ENCODE measurements around the gene NAA38. TPM values are rescaled to one million over a fixed set of nuclear protein-coding genes. Genes with fewer than 3 reads are reported as not detected.

The NAA38 gene
- polyA plus RNA-seq, 1 donor (not counting 4 experiments of a cell fraction or from before 2014, with no cell fraction given) = 70.9 TPM

DNA sequence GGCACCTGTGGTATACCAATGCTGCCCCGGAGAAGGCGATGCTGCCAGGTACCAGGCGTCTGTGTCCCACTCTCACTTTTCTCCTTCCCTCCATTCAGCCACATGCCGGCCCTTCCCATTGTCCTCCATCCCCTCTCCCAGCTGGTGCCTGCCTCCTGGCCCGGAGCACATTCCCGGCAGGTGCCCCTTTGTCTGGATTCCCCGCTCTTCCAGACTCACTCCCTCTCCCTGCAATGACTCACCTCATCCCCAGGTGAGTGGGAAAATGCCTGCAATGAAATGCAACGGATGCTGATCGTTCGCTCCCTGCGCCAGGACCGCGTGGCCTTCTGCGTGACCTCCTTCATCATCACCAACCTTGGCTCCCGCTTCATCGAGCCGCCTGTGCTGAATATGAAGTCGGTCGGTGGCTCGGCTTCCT lies 33.8 kb downstream of the NAA38 start:
- DNase-seq (ENCODE audit: low read depth, low spot score) = no peak
- FAIRE-seq = no peak
- no peaks in the 10 kb centered on the region for H3K9me1 ChIP-seq (ENCODE audit: control insufficient read depth, extremely low read depth, insufficient read depth, low read length)
- no peaks in the 10 kb centered on the region for H4K20me1 ChIP-seq (ENCODE audit: control insufficient read depth, extremely low read depth, insufficient read depth, low read length)
- no peaks in the 10 kb centered on the region for H3K9me3 ChIP-seq (ENCODE audit: control insufficient read depth, low read depth, low read length)
- H3K79me2 ChIP-seq (ENCODE audit: control insufficient read depth, insufficient read depth, low read length) = no peaks in the 10 kb centered on the region
- H3K9ac ChIP-seq (ENCODE audit: control insufficient read depth, extremely low read depth, insufficient read depth, low read length) = no peak overlapping the region
- no peak overlapping the region for H3K4me2 ChIP-seq (ENCODE audit: control insufficient read depth, extremely low read depth, insufficient read depth, low read depth, low read length)
- H3K4me3 ChIP-seq (ENCODE audit: control insufficient read depth in 2 of 3, extremely low read depth in 1 of 3, insufficient read depth in 2 of 3, low read depth in 1 of 3, low read length in 3 of 3) = no peak overlapping the region
- no peak overlapping the region for H2AFZ ChIP-seq (ENCODE audit: control insufficient read depth, low read length)
- H3K27ac ChIP-seq (ENCODE audit: control insufficient read depth, insufficient read depth, low read length) = no peak overlapping the region
- dilution Hi-C loops (cut with MboI; ENCODE audit: extremely low pct_ligation_motif_present, low sequenced_read_pairs) = no loop called here
- peaks cover 4% of the 10 kb centered on the region for H3K4me1 ChIP-seq (ENCODE audit: control insufficient read depth, extremely low read depth, insufficient read depth, low read length)
- no peak for TF ChIP-seq EZH2 (IDR thresholded peaks at IDR 0.05; ENCODE audit: low read length)
- TF ChIP-seq, protein P1, sequence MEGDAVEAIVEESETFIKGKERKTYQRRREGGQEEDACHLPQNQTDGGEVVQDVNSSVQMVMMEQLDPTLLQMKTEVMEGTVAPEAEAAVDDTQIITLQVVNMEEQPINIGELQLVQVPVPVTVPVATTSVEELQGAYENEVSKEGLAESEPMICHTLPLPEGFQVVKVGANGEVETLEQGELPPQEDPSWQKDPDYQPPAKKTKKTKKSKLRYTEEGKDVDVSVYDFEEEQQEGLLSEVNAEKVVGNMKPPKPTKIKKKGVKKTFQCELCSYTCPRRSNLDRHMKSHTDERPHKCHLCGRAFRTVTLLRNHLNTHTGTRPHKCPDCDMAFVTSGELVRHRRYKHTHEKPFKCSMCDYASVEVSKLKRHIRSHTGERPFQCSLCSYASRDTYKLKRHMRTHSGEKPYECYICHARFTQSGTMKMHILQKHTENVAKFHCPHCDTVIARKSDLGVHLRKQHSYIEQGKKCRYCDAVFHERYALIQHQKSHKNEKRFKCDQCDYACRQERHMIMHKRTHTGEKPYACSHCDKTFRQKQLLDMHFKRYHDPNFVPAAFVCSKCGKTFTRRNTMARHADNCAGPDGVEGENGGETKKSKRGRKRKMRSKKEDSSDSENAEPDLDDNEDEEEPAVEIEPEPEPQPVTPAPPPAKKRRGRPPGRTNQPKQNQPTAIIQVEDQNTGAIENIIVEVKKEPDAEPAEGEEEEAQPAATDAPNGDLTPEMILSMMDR (optimal IDR thresholded peaks at IDR 0.05 in 1 of 3, IDR thresholded peaks at IDR 0.05 in 1 of 3, conservative IDR thresholded peaks at IDR 0.05 in 1 of 3; ENCODE audit: extremely low read depth in 1 of 3, insufficient read depth in 2 of 3, low read length in 3 of 3) = no peak
- peaks cover 5% of the 10 kb centered on the region for H3K27me3 ChIP-seq (ENCODE audit: control insufficient read depth, extremely low read depth, insufficient read depth, low read length)
- no peaks in the 10 kb centered on the region for H3K36me3 ChIP-seq (ENCODE audit: control insufficient read depth in 2 of 2, extremely low read depth in 1 of 2, insufficient read depth in 2 of 2, low read length in 2 of 2)

DNA sequence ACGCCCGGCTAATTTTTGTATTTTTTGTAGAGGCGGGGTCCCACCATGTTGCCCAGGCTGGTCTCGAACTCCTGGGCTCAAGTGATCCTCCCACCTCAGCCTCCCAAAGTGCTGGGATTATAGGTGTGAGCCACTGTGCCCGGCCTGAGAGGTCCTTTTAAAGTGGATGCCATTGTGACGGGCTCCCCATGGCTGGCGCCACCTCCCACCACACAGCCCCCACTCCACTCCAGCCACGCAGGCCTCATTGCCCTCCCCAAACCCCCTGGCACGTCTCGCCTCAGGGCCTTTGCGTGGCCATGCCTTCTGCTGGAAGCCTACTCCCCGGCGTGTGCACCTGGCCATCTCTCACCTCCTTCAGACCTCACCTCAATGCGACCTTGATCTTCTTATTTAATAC lies 35.2 kb downstream of the NAA38 start:
- H4K20me1 ChIP-seq (ENCODE audit: control insufficient read depth, extremely low read depth, insufficient read depth, low read length) = no peaks in the 10 kb centered on the region
- H3K9me1 ChIP-seq (ENCODE audit: control insufficient read depth, extremely low read depth, insufficient read depth, low read length) = no peaks in the 10 kb centered on the region
- H3K4me3 ChIP-seq (ENCODE audit: control insufficient read depth in 2 of 3, extremely low read depth in 1 of 3, insufficient read depth in 2 of 3, low read depth in 1 of 3, low read length in 3 of 3) = no peak overlapping the region
- H2AFZ ChIP-seq (ENCODE audit: control insufficient read depth, low read length) = no peak overlapping the region
- no peaks in the 10 kb centered on the region for H3K79me2 ChIP-seq (ENCODE audit: control insufficient read depth, insufficient read depth, low read length)
- dilution Hi-C loops (cut with MboI; ENCODE audit: extremely low pct_ligation_motif_present, low sequenced_read_pairs) = no loop called here
- H3K27ac ChIP-seq (ENCODE audit: control insufficient read depth, insufficient read depth, low read length) = no peak overlapping the region
- no peaks in the 10 kb centered on the region for H3K9me3 ChIP-seq (ENCODE audit: control insufficient read depth, low read depth, low read length)
- TF ChIP-seq, protein P1 (optimal IDR thresholded peaks at IDR 0.05 in 1 of 3, IDR thresholded peaks at IDR 0.05 in 1 of 3, conservative IDR thresholded peaks at IDR 0.05 in 1 of 3; ENCODE audit: extremely low read depth in 1 of 3, insufficient read depth in 2 of 3, low read length in 3 of 3) = no peak
- no peak for TF ChIP-seq EZH2 (IDR thresholded peaks at IDR 0.05; ENCODE audit: low read length)
- H3K4me2 ChIP-seq (ENCODE audit: control insufficient read depth, extremely low read depth, insufficient read depth, low read depth, low read length) = no peak overlapping the region
- no peak overlapping the region for H3K9ac ChIP-seq (ENCODE audit: control insufficient read depth, extremely low read depth, insufficient read depth, low read length)
- FAIRE-seq (no peak), DNase-seq (ENCODE audit: low read depth, low spot score) (no peak)
- no peaks in the 10 kb centered on the region for H3K36me3 ChIP-seq (ENCODE audit: control insufficient read depth in 2 of 2, extremely low read depth in 1 of 2, insufficient read depth in 2 of 2, low read length in 2 of 2)
- H3K27me3 ChIP-seq (ENCODE audit: control insufficient read depth, extremely low read depth, insufficient read depth, low read length) = peaks cover 5% of the 10 kb centered on the region
- peaks cover 4% of the 10 kb centered on the region for H3K4me1 ChIP-seq (ENCODE audit: control insufficient read depth, extremely low read depth, insufficient read depth, low read length)
